NCI-H510A treated with DMSO at 0.1 percent for 48 hours (cell line): Measurements from ENCODE around the gene GPS1.
"Not testable (repeated sequence)": the region's sequence is repeated elsewhere in the genome, so short reads cannot be mapped to it uniquely, and the experiment has no call there.

Experiments
- DNase-seq: peaks from one replicate; lab custom pipeline; 2025; lab: John Stamatoyannopoulos, UW

Gene GPS1

DNA sequence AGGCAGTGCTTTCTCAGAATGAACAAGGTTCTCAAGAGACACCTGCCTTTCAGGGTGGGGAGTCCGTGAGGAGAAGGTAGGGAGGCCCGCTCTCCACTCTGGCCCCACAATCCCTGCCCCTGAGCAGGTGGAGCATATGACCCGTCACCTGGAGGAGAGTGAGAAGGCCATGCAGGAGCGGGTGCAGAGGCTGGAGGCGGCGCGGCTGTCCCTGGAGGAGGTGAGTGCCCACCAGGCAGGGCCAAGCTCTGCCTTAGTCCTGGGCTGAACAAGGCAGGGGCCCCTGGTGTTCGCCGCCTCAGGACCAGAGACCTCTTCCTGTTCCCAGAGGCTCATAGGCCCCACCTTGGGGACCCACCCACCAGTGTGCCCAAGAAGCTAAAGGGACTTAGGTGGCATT lies 22.7 kb upstream of the GPS1 start:
- DNase-seq, result no peak

DNA sequence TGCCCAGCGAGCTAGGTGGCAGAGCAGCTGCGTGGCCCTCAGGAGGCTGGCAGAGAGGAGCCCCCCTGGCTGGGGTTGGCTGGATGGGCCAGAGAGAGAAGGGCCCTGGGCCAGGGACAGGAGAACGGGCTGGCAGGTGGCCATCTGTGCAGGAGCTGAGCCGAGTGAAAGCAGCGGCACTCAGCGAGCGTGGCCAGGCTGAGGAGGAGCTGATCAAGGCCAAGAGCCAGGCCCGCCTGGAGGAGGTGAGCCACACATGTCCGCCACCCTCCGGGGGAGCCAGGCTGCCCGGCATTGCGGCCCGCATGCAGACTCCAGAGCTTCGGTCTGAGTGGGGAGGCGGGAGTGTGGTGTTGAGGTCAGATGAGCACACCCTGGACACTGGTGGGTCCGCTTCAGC lies 22.3 kb upstream of the GPS1 start:
- no peak for DNase-seq

DNA sequence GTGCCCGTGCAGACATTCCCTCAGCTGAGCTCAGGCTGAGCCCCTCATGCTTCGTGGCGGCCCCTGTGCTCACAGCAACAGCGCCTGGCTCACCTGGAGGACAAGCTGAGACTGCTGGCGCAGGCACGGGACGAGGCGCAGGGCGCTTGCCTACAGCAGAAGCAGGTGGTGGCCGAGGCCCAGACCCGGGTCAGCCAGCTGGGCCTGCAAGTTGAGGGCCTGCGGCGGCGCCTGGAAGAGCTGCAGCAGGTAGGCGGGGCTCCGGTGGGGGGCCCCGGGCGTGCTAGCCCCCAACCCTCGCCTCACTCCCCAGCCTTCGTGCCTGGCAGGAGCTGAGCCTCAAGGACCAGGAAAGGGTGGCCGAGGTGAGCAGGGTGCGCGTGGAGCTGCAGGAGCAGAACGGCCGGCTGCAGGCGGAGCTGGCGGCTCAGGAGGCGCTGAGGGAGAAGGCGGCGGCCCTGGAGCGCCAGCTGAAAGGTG lies 21.7 kb upstream of the GPS1 start:
- DNase-seq, result no peak

- DNase-seq, result peak; percentile 79
Observed at GRCh38 chr17:82030470-82031302, 21.0 kb upstream of the GPS1 start.

DNA sequence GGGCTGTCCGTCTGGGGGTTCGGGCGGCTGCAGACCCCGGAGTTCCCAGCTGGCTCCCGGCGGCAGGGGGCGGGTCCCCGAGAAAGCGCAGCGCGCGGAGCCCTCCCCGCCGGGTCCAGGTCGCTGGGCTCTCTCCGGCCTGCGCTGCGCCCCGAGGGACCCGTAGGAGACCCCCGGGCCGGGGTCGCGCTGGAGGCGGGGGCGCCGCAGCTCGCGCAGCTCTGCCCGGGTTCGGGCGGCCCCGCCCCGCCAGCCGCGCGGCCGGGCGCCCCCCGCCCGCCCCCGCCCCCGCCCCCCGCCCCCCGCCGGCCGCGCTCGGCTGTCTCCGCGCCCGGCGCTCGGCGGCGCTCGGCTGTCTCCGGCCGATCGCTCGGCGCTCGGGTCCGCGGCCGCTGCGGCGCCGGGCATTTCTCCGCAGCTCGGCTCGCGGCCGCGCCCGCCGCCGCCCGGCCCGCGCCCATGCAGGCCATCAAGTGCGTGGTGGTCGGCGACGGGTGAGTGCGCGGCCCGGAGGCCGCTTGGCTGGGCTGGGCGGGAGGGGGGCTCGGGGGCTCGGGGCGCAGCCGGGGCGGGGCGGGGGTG lies 20.3 kb upstream of the GPS1 start, which contains the start of gene RAC3:
TSS of gene RAC3 (plus strand) at position 376 of the 582 bp plus-strand sequence. CDS start at position 460, 84 bp downstream.
- peak; percentile 18 for DNase-seq

GRCh38 chr17:82031885-82032627 lies 19.6 kb upstream of the GPS1 start:
- DNase-seq, result peak; percentile 41

DNA sequence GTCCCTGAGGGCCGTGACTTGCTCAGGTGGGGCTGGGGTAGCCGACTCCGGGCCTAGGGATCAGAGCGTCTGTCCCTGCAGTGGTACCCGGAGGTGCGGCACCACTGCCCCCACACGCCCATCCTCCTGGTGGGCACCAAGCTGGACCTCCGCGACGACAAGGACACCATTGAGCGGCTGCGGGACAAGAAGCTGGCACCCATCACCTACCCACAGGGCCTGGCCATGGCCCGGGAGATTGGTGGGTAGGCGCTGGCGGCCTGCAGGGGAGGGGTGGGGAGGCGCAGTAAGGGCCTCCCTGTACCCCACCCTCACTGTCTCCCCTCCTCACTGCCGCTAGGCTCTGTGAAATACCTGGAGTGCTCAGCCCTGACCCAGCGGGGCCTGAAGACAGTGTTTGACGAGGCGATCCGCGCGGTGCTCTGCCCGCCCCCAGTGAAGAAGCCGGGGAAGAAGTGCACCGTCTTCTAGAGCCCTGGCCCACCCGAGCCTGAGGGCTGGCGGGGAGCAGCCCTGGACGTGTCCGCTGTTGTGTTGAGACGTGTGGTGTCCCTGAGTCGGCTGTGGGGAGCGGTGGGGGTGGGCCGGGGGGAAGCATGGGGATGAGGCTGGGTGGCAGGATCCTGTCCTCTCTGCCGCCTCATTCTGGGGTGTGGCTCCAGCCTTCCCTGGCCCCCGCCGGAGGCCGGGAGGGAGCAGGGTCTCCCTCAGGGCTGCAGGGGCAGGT lies 18.2 kb upstream of the GPS1 start:
- no peak for DNase-seq

DNA sequence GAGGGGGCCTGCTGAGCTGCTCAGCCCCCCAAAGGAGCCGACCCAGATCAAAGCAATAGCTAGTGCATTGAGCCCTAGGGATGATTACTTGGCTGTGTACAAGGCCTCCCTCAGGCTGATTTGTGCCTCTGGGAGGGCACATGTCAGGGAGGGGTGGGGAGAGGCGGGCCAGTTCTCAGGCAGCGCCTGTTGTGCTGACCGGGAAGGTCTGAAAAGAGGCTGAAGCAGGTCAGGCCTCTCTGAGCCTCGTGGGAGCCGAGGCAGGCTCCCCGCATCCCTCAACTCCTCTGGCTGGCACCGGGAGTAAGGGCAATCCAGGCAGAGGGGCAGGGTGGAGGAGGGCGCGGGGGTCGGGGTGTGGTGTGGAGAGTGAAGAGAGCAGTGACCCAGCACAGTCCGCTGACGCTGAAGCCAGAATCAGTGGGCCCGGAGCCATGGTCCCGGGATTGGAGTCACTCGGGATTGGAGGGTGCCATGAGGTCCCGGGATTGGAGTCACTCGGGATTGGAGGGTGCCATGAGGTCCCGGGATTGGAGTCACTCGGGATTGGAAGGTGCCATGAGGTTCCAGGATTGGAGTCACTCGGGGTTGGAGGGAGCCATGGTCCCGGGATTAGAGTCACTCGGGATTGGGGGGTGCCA lies 17.2 kb upstream of the GPS1 start:
- no peak for DNase-seq

- DNase-seq, result no peak
Observed at GRCh38 chr17:82035488-82035887, 16.2 kb upstream of the GPS1 start.

DNA sequence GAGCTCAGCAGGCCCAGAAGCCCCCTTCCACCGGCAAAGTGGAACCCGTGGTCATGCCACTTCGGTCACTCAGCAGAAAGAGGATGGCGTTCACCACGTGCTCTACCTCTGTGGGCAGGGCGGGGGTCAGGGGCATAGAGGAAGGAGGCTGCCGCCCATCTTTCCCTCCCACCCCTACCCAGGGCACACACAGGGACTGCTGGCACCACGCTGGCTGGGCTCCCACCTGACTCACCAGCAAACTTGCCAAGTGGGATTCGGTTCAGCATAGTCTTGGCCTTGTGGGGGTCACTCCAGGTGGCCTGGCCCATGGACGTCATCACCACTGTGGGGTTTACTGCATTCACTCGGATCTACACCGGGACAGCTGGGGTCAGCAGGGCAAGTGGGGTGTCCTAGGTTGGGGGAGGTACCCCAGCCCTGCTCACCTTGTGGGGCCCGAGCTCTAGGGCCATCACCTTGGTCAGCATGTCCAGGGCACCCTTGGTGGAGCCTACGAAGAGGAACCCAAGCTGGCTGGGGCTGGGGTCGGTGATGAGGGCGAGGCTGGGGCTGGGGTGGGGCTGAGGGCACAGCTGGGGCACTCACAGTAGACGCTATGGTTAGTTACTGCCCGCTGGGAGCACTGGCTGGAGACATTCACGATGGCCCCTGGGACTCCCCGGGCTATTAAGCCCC lies 15.6 kb upstream of the GPS1 start:
- DNase-seq, result no peak

- DNase-seq, result no peak
Observed at GRCh38 chr17:82036634-82037091, 15.0 kb upstream of the GPS1 start.

- DNase-seq, result peak; percentile 94
Observed at GRCh38 chr17:82037092-82037888, 14.4 kb upstream of the GPS1 start, which contains the start of gene DCXR. TSS of gene DCXR (minus strand) at chr17:82037697. CDS start at chr17:82037682, 15 bp downstream.

DNA sequence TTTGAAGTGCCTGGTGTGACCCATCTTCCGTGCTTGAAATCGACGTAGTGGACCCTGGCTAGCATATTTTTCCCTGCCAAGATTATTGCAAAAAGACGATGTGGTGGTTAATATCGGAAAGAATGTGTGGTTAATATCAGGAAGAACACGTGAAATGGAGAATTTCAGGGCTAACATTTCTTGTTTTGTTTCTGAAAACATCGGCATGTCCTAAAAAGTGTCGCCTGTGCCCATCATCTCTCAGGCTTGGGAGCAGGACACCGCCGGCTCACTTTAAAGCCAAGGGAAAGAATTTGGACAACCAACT lies 13.9 kb upstream of the GPS1 start:
- no peak for DNase-seq

- DNase-seq, result not testable (repeated sequence)
Observed at GRCh38 chr17:82038796-82039409, 12.8 kb upstream of the GPS1 start.

DNA sequence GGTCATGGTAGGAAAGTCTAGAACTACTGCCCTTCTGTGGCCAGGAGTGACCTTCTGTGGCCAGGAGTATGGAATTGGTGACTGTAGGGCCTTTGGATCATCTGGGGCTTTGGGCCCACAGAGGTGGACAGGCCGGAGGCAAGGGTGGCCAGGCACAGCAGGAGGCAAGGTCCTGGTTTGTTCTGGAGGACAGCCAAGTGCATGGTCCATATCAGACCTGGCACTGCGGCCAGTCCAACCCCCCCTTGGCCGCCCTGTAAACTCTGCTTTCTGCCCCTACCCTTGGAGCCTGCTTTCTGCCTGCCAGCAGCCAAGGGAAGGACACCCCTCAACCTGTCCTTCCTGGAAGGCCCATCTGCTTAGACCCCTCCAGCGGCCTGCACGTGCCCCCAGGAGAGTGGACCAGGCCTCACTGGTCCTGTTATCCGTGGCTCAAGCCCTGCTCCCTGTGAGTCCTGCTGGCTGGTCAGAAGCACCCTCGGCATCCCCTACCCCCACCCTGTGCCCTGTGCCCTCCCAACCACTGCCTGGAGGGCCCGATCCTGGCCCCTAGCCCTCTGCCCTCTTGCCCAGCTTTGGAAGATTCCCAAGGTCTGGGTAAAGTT lies 11.9 kb upstream of the GPS1 start:
- no peak for DNase-seq

- DNase-seq, result no peak
Observed at GRCh38 chr17:82041144-82041814, 10.4 kb upstream of the GPS1 start.

DNA sequence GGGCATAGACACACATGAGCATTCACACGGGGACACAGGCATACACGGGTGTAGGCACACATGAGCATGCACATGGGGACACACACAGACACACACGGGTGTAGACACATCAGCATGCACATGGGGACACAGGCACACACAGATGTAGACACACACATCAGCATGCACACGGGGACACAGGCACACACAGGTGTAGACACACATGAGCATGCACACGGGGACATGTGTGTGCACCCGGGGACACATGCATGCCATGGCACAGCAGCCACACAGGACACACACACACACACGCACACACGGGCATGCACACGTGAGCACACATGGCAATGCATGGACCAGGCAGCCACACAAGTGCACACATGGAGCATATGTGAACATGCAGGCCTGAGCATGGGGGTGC lies 9.0 kb upstream of the GPS1 start:
- no peak for DNase-seq

- DNase-seq, result no peak
Observed at GRCh38 chr17:82043507-82043906, 8.2 kb upstream of the GPS1 start.
